Muscle of leg (tissue), 11 donors: ENCODE results near the gene MYO1D. TPM values are rescaled to one million over a fixed set of nuclear protein-coding genes. Genes with fewer than 3 reads are reported as not detected.
A peak's percentile ranks its signal among the peaks of the same experiment; 100 is the strongest.

ENCODE experiments used
- DNase-seq: peaks from one replicate; pipeline ENCODE4 v3.0.0; 2013
- H3K27ac ChIP-seq: one replicate; pipeline ENCODE4 v1.5.1; 2013; ENCODE audit warnings: mild to moderate bottlenecking, low read length, control low read depth
- H3K27me3 ChIP-seq: one replicate; pipeline ENCODE4 v1.6.1; 2013; ENCODE audit warnings: low read length; ENCODE audit not compliant: control insufficient read depth, insufficient read depth
- H3K36me3 ChIP-seq: one replicate; pipeline ENCODE4 v1.6.1; 2013; ENCODE audit warnings: low read length; ENCODE audit not compliant: control insufficient read depth, insufficient read depth
- H3K4me1 ChIP-seq: one replicate; pipeline ENCODE4 v1.6.1; 2013; ENCODE audit warnings: low read length; ENCODE audit not compliant: control insufficient read depth, insufficient read depth
- H3K4me3 ChIP-seq: one replicate; pipeline ENCODE4 v1.5.1; 2013; ENCODE audit warnings: low read length, control low read depth
- H3K9me3 ChIP-seq: replicated peaks from 2 replicates; pipeline ENCODE4 v1.6.1; 2013; ENCODE audit warnings: low read depth, low read length; ENCODE audit not compliant: control insufficient read depth
- whole genome bisulfite sequencing: methylation state at CpG from one replicate; pipeline ENCODE4 v1.1.5; 2013; ENCODE audit warnings: missing lambda C conversion rate; ENCODE audit not compliant: insufficient coverage; 5-methylcytosine and 5-hydroxymethylcytosine counted together
- polyA plus RNA-seq, 8 donors: library from polyadenylated mRNA; unstranded; fragments of 120-200 nt; gene quantifications; one replicate each; pipeline versions ENCODE4 v1.2.1 to v1.2.3, GENCODE V29; 2013; ENCODE audit warnings: inconsistent platforms in 1 of 8, low replicate concordance in 1 of 8; ENCODE audit not compliant: insufficient read length in 8 of 8, insufficient read depth in 1 of 8
- total RNA-seq: library from RNA; stranded (reverse); fragments of 120-200 nt; gene quantifications from one replicate; pipeline ENCODE4 v1.2.4, GENCODE V29; 2013

Gene MYO1D
- total and polyA plus RNA-seq, 9 donors = 4.2 to 10.2 (median 5.4) TPM

DNA sequence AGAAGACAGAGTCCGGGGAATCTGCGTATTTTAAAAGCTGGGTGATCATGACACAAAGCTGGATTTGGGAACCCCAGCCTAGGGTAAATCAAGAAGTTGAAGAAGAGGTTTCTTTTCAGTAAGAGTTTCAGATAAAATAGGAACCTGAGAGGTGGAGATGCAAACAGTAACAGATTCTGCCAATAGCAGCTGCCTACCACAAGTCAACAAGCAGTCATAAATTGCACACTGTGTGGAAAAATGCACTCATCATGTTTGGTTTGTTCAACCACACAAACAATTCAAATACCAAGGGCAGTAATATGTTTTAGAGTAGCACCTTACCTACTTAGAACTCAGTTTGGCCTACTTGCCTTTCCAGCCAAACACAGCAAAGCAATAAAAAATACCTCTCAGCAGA, 14.0 kb downstream of the MYO1D start:
- DNase-seq = no peak
- no peak overlapping the region for H3K27ac ChIP-seq
- H3K27me3 ChIP-seq = no peaks in the 10 kb centered on the region
- WGBS = no CpG with 5 or more reads among the region's 2 CpGs
- H3K36me3 ChIP-seq = no peaks in the 10 kb centered on the region
- no peaks in the 10 kb centered on the region for H3K9me3 ChIP-seq
- no peaks in the 10 kb centered on the region for H3K4me1 ChIP-seq
- no peak overlapping the region for H3K4me3 ChIP-seq

DNA sequence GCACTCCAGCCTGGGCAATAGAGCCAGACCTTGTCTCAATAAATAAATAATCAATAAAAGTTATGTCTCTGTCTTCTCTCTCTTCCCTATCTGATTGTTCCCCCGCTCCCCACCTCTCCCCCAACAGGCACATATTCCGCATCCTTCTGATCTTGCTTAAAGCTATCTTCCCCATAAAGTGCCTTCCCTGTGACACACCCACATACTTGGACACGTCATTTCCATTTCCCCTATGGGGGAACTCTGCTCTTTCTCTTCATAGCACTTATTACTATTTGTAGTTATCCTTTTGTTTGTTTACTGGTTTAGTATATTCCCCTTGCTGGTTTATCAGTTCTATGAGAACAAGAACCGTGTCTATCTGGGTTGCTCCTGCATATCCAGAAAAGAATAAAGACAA, 14.9 kb downstream of the MYO1D start:
- DNase-seq = no peak
- no peaks in the 10 kb centered on the region for H3K9me3 ChIP-seq
- no peak overlapping the region for H3K27ac ChIP-seq
- no peaks in the 10 kb centered on the region for H3K36me3 ChIP-seq
- no peak overlapping the region for H3K4me3 ChIP-seq
- H3K27me3 ChIP-seq = no peaks in the 10 kb centered on the region
- H3K4me1 ChIP-seq = no peaks in the 10 kb centered on the region
- 100% methylated on average over 2 of the region's 4 CpGs for WGBS

DNA sequence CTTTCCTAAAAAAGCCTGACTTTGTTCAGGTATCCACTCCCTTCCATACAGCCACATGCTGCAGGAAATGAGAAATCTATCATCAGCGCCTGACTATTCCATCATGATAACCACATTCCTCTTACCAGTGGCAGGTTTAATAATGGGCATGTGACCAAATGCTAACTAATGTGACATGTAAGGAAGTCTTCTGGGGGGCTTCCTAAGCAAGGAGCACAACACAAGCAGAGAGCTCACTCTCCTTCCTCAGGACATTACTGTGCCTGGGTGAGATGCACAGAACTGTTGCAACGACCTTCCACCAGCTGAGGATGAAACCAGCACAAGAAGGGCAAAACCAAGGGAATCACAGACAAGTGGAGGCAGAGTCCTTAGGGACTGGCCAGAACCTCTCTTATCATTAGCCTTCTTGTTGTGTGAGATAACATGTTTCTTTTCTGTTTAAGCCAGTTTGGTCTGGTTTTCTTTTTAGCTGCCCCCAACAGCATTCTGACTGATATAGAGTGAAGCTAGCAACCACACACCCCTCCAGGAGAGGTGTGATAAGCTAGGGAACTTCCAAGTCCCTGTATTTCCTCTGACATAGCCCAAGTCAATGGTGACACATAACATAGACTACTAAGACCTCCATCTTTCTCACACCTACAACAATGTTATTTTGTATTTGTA, 16.9 kb downstream of the MYO1D start:
- DNase-seq = no peak
- H3K9me3 ChIP-seq = no peaks in the 10 kb centered on the region
- H3K27ac ChIP-seq = no peak overlapping the region
- no peaks in the 10 kb centered on the region for H3K4me1 ChIP-seq
- WGBS = no CpG with 5 or more reads among the region's 2 CpGs
- H3K4me3 ChIP-seq = no peak overlapping the region
- no peaks in the 10 kb centered on the region for H3K36me3 ChIP-seq
- no peaks in the 10 kb centered on the region for H3K27me3 ChIP-seq

DNA sequence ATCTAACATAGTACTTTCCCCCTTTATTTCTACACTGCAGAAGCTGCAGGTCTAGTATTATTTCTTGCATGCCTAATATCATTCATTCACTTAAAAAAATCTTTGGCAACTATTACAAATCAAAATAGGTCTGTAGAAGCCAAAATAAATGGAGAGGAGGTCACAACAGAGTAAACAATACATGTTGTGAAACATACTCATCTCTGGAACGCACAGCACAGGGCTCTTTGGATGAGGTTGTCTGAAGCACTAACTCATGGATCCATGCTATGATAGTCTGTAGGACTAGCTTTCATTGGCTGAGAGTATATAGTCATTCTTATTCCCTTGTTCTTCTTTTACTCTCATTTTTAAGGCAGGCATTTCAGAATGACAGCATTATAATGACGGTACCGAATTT, 21.3 kb downstream of the MYO1D start:
- Histone ChIP-seq H3K4me3 (no peak overlapping the region), H3K27ac (no peak overlapping the region), H3K36me3 (no peaks in the 10 kb centered on the region), H3K27me3 (peaks cover 2% of the 10 kb centered on the region), H3K4me1 (no peaks in the 10 kb centered on the region), H3K9me3 (no peaks in the 10 kb centered on the region)
- no CpG with 5 or more reads among the region's 3 CpGs for WGBS
- DNase-seq = no peak

DNA sequence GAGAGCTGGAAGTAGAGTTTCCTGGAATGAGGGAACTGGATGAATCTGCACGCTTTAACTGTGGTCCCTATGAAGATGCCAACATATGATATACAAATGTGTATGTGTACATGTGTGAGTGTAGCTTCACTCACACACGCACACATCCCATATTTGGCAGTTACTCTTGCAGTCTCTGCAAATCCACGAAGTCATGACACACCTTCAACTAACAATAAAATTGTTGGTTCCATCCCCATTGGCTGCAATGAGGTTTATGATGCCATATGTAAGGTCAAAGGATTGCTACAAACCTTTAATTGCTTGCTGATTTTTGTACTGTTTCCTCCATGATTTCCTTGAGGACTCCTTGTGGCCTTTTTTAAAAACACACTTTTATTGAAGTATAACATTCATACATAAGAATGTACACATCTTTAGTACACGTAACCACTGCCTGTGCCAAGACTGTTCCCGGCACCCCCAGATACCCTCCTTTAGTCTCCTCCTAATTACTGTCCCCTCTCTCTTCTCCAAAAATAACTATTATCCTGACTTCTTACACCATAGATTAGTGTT, 22.0 kb downstream of the MYO1D start:
- H3K27ac ChIP-seq = no peak overlapping the region
- no CpG with 5 or more reads among the region's 5 CpGs for WGBS
- no peaks in the 10 kb centered on the region for H3K4me1 ChIP-seq
- no peaks in the 10 kb centered on the region for H3K9me3 ChIP-seq
- DNase-seq = no peak
- peaks cover 2% of the 10 kb centered on the region for H3K27me3 ChIP-seq
- H3K36me3 ChIP-seq = no peaks in the 10 kb centered on the region
- no peak overlapping the region for H3K4me3 ChIP-seq

DNA sequence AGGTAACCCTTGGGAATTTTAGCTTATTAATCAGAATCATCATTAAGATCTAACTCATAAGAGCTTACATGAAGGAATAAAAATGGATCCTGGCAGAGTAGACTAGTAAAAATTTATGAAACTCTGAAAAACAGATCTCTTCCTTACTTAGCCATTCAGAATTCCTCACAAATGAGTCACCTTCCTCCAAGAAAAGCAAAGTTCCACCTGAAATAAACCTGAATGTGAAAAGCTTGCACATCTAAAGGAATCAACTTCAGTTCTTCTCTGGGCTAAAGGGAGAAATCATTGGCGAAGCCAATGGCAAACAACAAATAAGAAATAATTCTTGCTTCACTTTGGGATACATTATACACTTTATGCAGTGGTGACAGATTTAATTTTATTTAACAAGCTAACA, 22.7 kb downstream of the MYO1D start:
- DNase-seq = peak; percentile 5
- H3K27me3 ChIP-seq = peaks cover 2% of the 10 kb centered on the region
- no CpG with 5 or more reads among the region's 1 CpG for WGBS
- H3K36me3 ChIP-seq = no peaks in the 10 kb centered on the region
- H3K9me3 ChIP-seq = no peaks in the 10 kb centered on the region
- no peak overlapping the region for H3K27ac ChIP-seq
- no peaks in the 10 kb centered on the region for H3K4me1 ChIP-seq
- H3K4me3 ChIP-seq = no peak overlapping the region

DNA sequence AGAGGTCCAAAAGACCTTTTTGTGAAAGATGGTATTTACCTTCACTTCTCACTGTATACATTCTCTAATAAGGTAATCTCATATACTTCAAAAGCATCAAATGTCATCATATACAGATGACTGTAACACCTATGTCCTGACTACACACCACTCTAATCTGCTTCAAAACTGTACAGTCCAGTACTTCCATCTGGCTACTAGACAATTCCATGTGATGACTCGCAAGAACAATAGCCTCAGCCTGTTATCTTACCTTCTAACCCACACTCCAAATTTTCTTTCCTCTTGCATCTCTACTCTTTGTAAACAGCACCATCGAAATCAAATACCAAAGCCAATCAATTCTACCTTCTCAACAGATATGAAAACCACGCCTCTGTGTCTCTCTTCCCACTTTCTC, 24.1 kb downstream of the MYO1D start:
- Histone ChIP-seq H3K9me3 (no peaks in the 10 kb centered on the region), H3K36me3 (no peaks in the 10 kb centered on the region), H3K27ac (no peak overlapping the region), H3K27me3 (peaks cover 2% of the 10 kb centered on the region), H3K4me3 (no peak overlapping the region), H3K4me1 (no peaks in the 10 kb centered on the region)
- no peak for DNase-seq
- 97% methylated on average over 3 of the region's 3 CpGs for WGBS

DNA sequence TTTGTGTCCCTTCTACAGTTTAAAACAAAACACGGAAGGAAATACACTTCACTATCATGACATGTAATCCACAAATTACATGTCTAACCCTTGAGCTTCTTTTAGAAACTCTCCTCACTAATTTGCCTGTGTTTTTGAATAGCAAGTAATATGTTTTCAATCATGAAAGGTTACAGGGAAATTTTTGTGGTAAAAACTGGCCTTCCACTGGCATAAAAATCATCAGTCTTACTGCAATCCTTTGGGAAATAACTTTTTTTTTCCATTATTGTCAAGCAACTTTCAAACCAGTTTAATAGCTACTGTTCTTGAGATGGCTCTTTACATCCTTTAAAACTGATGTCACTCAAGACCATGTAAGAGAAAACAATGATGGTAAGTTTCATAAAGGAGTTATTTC, 27.0 kb downstream of the MYO1D start:
- no CpG with 5 or more reads among the region's 1 CpG for WGBS
- Histone ChIP-seq H3K4me1 (no peaks in the 10 kb centered on the region), H3K9me3 (no peaks in the 10 kb centered on the region), H3K4me3 (no peak overlapping the region), H3K36me3 (no peaks in the 10 kb centered on the region), H3K27ac (no peak overlapping the region), H3K27me3 (peaks cover 2% of the 10 kb centered on the region)
- no peak for DNase-seq

DNA sequence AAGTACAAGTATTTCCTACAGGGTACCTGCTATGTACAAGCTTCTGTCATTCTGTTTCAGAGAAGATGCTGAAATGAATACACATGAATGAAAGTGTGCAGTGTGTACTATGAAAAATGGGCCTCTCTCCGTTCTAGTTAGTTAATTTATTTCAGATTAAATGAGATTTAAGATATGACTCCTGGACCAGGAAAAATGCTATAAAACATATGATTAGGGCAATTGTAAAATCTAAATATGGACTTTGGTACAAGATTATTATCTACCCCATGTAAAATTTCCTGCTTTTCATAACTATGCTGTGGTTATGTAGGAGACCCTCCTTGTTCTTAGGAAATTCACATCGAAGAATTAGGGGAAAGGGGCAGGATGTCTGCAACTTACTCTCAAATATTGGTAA, 28.9 kb downstream of the MYO1D start:
- Histone ChIP-seq H3K36me3 (no peaks in the 10 kb centered on the region), H3K9me3 (no peaks in the 10 kb centered on the region), H3K27me3 (peaks cover 2% of the 10 kb centered on the region), H3K4me1 (no peaks in the 10 kb centered on the region), H3K4me3 (no peak overlapping the region), H3K27ac (no peak overlapping the region)
- no CpG with 5 or more reads among the region's 2 CpGs for WGBS
- no peak for DNase-seq

DNA sequence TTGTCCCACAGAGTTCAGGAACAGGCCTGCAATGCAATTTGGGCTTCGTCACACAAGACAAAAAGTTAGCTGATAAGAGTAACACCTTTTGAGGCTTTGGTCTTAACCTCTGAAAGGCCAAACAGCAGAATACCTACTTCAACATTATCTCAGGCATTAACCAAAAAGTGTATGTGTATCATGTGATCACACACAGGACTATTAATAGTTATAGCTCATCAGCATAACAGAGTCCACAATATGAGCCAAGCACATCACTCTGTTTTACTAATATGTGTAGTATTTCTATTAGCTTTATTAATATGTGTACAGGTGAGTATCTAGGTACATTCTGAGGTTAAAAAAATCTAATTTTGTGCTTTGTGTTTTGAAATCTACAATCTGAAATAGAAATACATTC, 30.8 kb downstream of the MYO1D start:
- H3K4me3 ChIP-seq = no peak overlapping the region
- H3K27me3 ChIP-seq = no peaks in the 10 kb centered on the region
- H3K36me3 ChIP-seq = no peaks in the 10 kb centered on the region
- H3K27ac ChIP-seq = no peak overlapping the region
- WGBS = no CpG with 5 or more reads among the region's 1 CpG
- no peaks in the 10 kb centered on the region for H3K4me1 ChIP-seq
- H3K9me3 ChIP-seq = no peaks in the 10 kb centered on the region
- DNase-seq = no peak

DNA sequence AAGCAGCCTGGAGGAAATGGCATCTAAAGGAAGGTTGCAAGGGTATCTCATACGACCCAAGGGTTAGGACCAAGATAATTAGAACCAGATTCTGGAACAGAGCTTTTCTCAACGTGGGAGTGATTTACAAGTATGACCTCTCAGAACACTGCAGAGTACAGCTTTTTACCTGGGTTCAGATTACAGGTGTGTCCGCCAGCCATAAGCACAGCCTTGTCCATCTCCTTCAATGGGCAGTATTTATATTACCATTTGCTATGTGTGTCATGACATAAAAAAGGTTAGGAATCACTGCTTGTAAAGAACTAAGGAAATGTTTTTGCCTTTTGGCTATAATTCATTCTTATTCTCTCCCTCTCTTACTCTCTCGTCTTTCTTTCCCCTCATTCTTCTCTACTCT, 36.7 kb downstream of the MYO1D start:
- WGBS = 0% methylated on average over 1 of the region's 4 CpGs
- H3K36me3 ChIP-seq = no peaks in the 10 kb centered on the region
- no peaks in the 10 kb centered on the region for H3K27me3 ChIP-seq
- H3K4me1 ChIP-seq = no peaks in the 10 kb centered on the region
- no peak overlapping the region for H3K27ac ChIP-seq
- no peak for DNase-seq
- no peak overlapping the region for H3K4me3 ChIP-seq
- no peaks in the 10 kb centered on the region for H3K9me3 ChIP-seq
